ENCODE data around the gene ATP8B2. TPM values are rescaled to one million over a fixed set of nuclear protein-coding genes. Genes with fewer than 3 reads are reported as not detected.
"Not testable (repeated sequence)": the region's sequence is repeated elsewhere in the genome, so short reads cannot be mapped to it uniquely, and the experiment has no call there.

The ATP8B2 gene
- polyA plus RNA-seq, 1 donor: 20.8 TPM

DNA sequence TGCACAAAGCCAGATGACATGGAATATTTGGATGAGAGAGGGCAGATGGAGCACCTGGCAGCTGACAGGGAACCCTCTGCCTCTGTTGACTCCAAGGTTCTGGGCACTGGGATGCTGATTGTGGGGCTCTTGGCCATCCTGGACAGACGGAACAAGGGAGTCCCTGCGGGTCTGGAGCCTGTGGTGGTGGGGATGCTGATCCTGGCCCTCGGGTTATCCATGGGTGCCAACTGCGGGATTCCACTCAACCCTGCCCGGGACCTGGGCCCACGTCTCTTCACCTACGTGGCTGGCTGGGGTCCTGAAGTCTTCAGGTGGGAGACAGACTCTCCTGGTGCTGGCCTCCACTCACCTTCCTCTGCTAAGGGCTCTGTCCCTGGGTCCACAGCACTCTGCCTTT, 1.8 kb upstream of the ATP8B2 start:
- DNase-seq (ENCODE audit: low read depth): no peak

DNA sequence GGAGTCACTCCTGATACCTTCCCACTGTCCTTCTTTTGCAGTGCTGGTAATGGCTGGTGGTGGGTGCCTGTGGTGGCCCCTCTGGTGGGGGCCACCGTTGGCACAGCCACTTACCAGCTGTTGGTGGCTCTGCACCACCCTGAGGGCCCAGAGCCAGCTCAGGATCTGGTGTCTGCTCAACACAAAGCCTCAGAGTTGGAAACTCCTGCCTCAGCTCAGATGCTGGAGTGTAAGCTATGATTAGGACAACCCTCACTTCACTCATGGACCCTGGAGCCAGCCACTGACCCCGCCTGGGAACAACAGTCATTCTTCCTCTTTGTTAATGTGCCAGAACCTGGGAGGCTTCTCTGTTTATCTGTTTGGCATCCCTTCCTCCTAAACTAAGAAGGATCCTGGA, 1.1 kb upstream of the ATP8B2 start:
- no peak for DNase-seq (ENCODE audit: low read depth)

DNA sequence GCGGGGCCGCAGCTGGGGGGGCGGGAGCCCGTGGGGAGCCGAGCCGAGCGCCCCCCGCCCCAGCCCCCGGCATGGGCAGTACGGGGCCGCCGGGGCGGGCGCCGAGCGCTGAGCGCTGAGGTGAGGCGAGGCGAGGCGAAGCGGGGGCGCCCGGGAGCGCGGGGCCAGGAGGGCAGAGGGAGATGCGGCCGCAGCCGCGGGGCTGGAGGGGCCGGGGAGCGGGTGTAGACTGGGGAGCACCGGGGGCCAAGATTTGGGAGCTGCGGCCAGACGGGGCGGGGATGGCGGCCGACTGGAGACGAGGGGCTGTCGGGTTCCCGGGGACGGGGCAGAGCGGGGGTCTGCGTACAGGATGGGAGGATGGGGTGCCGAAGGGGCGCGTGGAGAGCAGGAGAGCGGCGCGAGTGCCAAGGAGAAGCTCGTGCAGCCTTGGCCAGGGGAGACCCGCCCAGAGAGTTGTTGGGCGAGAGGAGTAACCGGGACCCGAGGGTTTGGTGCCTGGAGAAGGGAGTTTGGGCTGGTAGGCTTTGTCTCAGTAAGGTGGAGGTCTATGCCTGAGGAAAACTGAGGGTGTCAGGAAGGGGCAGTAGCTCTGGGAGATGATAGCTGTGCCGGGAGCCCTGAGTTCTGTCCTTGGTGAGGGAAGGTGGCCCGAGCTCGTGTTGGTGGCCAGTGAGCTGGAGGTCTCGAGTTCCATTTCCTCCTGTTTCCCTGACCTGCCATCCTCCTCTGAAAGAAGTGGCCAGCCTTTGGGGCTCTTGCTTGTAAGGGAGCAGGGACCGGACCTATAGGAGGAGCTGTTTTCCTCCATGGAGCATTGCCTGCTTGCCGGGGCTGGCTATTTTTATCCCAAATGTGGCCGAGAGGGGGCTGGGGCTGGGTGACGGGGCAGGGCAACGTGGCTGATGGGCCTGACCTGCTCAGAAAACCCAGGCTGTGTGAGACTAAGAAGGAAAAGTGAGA, 539 bp downstream of the ATP8B2 start:
- DNase-seq (ENCODE audit: low read depth): peak; percentile 43

DNA sequence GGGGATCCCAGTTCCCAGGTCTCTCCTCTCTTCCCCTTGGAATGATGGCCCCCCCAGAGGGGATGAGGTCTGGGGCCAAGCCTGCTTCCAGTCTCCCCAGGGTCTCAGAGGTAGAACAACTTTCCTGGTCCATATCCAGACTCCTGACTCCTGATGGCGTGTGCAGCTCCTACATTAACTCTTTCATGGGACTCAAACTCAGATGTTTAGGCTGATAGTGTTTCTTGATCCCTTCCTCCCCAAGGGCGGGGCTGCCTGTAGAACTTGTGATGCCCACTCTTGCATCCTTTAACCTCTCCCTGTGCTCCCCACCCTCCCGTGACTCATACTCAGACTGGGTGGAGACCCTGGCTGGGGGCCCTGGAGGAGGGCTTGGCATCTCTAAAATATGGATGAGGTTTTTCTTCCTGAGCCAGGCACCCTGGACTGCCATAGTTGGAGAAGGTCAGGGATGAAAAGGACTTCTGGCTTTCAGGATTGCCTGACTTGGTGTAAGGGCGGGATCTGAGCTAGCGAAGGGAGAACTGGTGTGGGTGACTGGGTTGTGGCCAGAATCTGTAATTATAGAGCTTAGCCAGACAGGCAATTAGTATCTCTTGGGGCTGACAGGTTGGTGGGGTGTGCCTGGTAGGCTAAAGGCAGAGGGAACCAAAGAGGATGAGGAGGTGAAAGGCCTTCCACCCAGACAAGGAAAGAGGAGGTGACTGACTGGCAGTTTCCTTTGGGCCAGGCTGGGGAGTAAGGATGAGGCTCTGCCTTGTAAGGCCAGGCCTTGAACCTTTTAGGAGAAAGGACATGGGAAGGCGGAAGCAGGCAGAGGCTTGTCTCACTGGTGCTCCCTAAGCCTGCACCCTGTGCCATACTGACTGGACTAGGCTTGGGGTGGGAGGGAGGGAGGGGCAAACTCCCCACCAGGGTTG, 1.5 kb downstream of the ATP8B2 start:
- no peak for DNase-seq (ENCODE audit: low read depth)

DNA sequence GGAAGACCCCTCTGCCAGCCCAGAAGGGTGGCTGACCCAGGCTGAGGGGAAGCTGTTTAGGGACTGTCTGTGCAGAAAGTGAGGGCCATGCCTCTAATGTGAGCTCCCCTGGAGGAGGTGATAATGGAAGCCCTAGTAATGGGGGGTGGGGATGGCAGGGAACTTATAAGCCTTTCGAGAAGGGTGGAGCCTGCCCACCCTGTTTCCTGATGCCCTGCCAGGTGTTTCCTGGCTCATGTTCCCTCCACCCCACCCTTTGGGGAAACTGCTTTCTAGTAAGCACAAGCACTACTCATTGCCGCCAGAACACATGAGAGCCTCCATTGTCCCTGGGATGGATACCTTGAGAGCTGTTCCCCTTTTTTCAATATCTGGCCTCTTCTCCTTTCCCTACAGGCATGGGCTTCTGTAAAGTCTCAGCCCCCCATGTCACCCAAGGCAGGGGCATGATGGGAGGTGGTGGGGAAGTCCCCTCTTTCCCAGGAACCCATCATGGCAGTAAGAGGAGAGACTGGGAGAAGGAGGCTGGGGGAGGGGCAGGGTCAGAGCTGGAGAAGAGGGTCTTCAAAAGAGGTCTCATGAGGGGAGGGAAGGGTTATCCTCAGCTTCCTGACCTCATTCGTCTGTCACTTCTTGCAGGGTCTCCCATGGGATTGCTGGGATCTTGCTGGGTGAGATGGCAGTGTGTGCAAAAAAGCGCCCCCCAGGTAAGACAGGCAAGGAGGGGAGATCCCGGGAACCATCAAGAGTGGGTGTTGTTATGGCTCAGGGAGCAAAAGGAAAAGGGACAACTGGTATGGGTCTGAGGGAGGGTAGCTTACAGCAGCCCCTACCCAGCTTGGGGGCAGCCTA, 2.4 kb downstream of the ATP8B2 start:
- no peak for DNase-seq (ENCODE audit: low read depth)

DNA sequence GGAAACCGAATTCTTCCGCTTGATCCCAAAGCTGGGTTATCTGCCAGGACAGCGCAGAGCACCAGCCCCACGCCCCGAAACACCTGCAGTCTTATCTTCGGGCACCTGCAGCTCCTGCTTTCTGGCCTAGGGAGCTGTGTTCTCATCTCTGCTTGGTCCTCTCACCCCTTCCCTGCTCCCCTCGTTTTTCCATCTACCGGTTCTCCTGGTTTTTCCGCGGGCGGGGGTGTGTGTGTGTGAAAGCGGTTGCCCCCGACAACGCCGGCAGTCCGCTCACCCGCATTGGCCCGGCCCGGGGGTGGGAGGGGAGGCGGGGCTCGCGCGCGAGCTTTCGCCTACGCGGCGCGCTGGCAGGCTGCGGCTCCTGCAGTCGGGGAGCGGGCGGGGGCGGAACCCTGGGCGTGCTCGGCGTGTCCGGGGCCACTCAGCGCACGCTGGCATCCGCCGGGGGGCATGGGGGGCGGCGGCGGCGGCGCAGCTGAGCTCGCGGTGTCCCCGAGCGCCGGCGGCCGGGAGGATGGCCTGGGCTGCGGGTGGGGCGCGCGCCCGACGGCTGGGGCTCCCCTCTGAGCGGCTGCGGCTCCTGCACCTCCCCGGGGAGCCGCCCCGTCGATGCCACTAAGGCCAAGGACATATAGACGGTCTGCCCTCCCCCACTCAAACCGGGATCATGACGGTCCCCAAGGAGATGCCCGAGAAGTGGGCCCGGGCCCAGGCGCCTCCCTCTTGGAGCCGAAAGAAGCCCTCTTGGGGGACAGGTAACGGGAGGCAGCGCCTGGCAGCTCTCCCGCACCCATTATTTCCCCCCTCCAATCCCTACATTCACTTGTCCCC, 3.2 kb downstream of the ATP8B2 start:
- no peak for DNase-seq (ENCODE audit: low read depth)

DNA sequence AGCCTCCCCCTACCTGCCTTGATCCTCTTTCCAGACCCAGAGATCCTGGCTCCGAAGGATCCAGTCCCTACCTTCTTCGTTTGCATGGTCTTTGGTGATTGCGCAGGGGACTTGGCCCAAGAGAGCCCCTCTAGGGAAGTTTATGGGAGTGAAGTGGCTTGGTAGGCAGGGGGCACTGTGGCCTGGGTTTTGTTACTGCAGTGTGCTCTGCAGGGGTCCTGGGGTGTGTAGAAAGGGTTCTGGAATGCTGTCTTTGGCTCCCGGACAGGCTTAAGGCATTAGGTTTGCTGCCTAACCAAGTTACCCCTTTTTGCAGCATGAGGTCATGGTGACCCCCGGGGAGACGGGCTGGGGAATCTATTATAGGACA, 3.8 kb downstream of the ATP8B2 start:
- DNase-seq (ENCODE audit: low read depth): no peak

DNA sequence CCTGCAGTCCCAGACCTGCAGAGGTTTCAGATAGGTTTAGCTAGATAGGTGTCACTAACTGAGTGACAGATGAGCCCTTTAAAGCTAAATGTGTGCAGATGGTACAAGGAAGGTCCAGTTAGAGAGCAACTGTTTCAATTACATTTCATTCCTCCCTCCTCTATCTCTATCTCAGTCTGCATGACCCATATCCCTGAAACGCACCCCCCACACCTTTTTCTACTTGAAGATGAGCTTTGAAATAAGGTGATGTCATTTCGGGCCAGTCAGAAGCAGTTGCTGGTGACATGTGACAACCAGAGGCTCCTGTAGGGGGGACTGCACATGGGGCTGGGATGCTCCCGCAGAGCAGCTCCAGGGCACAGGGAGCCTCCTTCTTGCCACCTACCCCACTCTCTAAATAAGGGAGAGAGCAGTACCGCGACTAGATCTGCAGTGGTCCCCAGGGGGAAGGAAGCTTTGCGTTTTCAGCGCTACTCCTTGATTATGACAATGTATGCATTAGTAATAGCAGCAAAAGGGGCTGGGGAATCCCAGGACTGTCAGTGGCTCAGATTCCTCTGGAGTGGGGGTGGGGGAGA, 4.3 kb downstream of the ATP8B2 start:
- DNase-seq (ENCODE audit: low read depth): no peak

DNA sequence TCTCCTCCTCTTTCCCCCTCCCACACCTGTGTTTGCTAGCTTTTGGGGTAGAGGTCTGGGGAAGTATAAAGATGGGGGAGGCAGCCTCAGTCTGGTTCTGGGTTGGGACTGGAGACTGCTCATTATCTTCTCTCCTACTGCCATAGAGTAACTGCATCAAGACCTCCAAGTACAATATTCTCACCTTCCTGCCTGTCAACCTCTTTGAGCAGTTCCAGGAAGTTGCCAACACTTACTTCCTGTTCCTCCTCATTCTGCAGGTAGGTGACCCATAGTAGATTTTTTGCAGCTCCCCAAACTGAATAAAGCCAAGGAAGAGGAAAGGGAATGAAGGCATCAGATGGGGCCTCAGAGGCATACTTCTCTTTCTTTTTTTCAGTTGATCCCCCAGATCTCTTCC, 5.3 kb downstream of the ATP8B2 start:
- DNase-seq (ENCODE audit: low read depth): no peak

DNA sequence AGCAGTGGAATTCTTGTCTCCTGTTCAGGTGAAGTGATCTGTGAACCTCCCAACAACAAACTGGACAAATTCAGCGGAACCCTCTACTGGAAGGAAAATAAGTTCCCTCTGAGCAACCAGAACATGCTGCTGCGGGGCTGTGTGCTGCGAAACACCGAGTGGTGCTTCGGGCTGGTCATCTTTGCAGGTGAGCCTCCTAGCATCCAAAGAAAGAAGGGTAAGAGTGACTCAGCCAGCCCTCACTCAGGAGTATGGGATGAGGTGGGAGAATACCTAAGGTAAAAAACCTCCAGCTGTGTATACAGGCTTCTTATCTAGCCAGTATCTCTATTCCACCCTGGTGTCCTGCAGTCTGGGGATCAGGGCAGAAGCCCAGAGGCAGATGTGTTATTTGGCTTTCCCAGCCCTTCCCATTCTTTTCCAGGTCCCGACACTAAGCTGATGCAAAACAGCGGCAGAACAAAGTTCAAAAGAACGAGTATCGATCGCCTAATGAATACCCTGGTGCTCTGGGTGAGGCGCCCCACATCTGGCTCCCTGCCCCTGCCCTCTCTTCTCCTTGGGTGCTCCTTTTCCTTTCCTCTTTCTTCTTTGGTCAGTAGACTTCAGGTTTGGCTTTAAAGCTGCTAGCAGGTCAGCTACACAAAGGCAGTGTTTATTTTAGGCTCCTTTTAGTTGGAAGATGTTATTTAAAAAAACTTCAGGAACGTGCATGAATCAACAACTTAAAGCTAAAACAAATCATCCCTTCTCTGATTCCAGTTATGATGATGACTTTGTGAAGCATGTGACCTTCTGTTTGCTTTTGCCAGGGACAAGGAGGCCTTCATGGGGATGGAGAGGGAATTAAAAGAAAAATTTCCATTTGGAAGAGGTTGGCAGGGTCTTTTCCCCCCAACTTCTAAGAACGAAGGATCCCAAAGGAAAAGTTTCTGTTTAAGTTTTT, 9.0 kb downstream of the ATP8B2 start:
- DNase-seq (ENCODE audit: low read depth): no peak

DNA sequence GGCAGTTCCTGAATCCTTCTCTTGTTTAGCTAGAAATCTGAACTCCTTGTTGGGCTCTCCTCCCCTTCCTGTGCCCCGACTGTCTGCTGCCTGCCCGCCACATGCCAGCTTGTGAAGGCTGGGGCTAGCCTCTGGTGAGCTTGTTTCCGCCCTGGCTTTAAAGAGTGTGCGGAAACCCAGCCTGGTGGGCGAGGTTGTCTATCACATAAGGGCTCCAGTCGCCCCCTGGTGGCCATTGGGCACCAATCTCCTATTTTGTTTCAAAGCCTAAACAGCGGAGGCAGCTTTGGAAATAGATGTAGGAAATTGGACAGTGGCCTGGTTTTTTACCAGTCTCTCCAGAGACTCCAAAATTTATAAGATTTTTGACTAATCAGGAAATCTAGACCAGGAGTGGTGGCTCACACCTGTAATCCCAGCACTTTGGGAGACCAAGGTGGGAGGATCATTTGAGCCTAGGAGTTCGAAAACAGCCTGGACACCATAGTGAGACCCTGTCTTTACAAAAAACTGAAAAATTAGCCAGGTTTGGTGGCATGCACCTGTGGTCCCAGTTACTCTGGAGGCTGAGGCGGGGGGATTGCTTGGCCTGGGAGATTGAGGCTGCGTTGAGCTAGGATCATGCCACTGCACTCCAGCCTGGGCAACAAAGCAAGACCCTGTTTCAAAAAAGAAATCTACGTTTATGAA, 9.8 kb downstream of the ATP8B2 start:
- DNase-seq (ENCODE audit: low read depth): no peak

DNA sequence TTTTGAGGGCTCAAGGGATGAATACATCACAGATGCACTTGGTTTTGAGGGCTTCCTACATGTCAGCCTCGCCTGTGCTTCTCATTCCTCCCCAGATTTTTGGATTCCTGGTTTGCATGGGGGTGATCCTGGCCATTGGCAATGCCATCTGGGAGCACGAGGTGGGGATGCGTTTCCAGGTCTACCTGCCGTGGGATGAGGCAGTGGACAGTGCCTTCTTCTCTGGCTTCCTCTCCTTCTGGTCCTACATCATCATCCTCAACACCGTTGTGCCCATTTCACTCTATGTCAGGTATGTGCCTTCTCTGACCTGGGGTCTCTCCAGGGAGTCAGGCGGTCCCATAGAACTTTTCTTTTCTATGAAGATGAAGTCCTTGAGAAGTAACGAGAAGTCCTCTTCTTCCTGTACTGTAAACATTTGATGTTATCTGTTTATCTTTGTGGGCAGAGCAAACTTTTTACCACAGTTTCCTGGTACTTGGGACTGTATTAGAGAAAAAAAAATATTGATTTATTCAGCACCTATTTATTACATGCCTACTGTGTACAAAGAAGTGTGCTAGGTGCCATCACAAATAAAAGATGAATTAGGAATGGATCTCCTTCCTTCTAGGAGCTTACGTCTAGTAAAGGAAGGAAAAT, 12.0 kb downstream of the ATP8B2 start:
- no peak for DNase-seq (ENCODE audit: low read depth)

DNA sequence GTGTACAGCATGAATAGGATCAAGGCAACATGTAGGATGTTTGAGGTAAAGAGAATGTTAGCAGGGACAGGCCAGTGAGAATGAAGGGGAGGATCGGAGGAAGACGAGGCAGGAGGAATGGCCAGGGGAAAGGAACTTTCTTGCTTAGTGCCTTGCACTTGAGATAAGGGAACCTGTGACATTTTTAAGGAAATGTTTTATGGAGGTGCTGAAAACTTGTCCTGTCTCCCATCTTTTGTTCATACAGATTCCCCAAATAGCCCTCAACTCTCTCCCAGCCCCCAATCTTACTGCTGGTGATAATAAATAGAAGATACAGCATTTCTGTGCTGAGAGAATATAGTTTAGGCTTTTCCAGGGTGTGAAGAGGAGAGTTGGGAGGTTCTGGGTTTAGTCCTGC, 13.6 kb downstream of the ATP8B2 start:
- DNase-seq (ENCODE audit: low read depth): no peak

DNA sequence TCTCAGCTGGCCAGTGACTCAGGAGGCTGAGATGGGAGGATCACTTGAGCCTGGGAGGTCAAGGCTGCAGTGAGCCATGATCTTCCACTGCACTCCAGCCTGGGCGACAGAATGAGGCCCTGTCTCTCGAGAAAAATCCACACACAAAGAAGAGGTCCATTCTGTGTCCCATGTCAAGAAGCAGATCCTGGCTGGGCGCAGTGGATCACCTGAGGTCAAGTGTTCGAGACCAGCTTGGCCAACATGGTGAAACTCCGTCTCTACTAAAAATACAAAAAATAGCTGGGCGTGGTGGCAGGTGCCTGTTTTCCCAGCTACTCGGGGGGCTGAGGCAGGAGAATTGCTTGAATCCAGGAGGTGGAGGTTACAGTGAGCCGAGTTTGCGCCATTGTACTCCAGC, 16.0 kb downstream of the ATP8B2 start:
- not testable (repeated sequence) for DNase-seq (ENCODE audit: low read depth)

DNA sequence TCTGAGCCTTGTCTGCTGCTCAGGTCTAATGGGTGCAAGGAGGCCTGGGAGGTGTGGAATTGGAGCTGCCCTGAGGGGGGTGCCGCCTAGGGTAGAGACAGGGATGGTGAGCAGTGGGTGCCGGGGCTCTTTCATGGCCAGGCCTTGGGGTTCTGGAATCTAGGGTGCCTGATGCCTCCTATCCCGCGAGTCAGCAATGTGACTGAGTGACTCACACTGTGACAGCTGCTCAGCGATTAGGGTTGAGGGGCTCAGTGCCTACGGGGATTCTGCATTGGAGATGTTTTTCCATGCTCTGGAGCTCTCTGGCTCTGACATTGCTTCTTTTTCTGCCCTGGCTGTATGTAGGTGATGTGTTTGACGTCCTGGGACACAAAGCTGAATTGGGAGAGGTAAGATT, 16.8 kb downstream of the ATP8B2 start:
- DNase-seq (ENCODE audit: low read depth): no peak

DNA sequence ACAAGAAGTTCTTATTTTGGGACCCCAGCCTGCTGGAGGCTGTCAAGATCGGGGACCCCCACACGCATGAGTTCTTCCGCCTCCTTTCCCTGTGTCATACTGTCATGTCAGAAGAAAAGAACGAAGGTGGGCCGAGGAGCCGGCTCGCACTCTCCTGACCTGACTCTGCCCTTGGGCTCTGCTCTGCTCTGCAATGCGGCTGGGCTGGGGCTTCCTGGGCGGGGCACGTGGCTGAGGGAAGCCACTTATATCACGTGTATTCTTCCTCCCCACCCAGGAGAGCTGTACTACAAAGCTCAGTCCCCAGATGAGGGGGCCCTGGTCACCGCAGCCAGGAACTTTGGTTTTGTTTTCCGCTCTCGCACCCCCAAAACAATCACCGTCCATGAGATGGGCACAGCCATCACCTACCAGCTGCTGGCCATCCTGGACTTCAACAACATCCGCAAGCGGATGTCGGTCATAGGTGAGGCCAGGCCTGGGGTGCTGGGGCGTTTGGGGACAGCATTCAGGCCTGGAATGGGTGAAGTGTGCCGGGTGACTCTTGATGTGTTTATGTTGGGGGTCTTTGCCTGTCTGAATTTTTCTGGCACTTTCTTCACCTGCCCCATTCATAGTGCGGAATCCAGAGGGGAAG, 17.6 kb downstream of the ATP8B2 start:
- no peak for DNase-seq (ENCODE audit: low read depth)

DNA sequence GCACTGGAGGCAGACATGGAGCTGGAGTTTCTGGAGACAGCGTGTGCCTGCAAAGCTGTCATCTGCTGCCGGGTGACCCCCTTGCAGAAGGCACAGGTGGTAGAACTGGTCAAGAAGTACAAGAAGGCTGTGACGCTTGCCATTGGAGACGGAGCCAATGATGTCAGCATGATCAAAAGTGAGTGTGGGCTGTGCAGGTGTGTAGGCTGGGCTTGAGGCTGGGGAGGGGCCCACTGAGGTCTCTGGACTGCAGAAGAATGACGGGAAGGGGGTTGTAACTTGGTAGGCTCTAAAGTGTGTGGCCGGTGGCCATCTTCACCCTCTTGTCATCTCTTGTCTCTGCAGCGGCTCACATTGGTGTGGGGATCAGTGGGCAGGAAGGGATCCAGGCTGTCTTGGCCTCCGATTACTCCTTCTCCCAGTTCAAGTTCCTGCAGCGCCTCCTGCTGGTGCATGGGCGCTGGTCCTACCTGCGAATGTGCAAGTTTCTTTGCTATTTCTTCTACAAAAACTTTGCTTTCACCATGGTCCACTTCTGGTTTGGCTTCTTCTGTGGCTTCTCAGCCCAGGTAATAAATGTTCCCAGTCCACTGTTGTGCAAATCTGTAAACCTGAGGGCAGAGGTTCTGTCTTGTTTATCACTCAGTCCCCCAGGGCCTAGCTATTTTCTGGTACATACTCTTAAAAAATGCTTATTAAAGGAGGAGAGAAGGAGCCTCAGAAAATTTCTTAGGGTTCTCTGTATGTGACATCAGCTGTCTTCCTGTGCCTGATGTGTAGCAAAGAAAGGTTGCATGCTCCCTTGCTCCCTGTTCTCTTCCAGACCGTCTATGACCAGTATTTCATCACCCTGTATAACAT, 19.9 kb downstream of the ATP8B2 start:
- DNase-seq (ENCODE audit: low read depth): no peak

All from forelimb muscle (tissue), 1 donor.